KMS-11 (cell line): ENCODE data around the gene GRK1.

Experiments used
- H2AFZ ChIP-seq: fragments of 200-600 bp; sonication (generic); 2 replicates; pipeline ENCODE4 v1.6.1; 2016; ENCODE audit warnings: antibody characterized with exemption, mixed run types, low read depth
- H3K27ac ChIP-seq: fragments of 200-600 bp; sonication (generic); 2 replicates; pipeline ENCODE4 v1.6.1; 2016; ENCODE audit warnings: mild to moderate bottlenecking, mixed run types
- H3K27me3 ChIP-seq: fragments of 200-600 bp; sonication (generic); 2 replicates; pipeline ENCODE4 v1.6.1; 2017; ENCODE audit warnings: mild to moderate bottlenecking, low read depth, mixed run types, moderate library complexity; ENCODE audit not compliant: insufficient read depth
- H3K36me3 ChIP-seq: fragments of 200-600 bp; sonication (generic); 2 replicates; pipeline ENCODE4 v1.6.1; 2017; ENCODE audit warnings: mild to moderate bottlenecking, mixed run types; ENCODE audit not compliant: insufficient read depth
- H3K4me1 ChIP-seq: fragments of 200-600 bp; sonication (generic); 2 replicates; pipeline ENCODE4 v1.6.1; 2016; ENCODE audit warnings: mild to moderate bottlenecking, low read depth, mixed run types; ENCODE audit not compliant: poor library complexity, severe bottlenecking
- H3K4me2 ChIP-seq: fragments of 200-600 bp; sonication (generic); 2 replicates; pipeline ENCODE4 v1.7.0; 2016; ENCODE audit warnings: mild to moderate bottlenecking, mixed run types
- H3K4me3 ChIP-seq: fragments of 200-600 bp; sonication (generic); IDR thresholded peaks from 2 replicates; pipeline ENCODE4 v1.6.1; 2017; ENCODE audit warnings: low read depth, low read length, mixed read lengths; ENCODE audit not compliant: insufficient read depth
- H3K79me2 ChIP-seq: fragments of 200-600 bp; sonication (generic); 2 replicates; pipeline ENCODE4 v1.6.1; 2016; ENCODE audit warnings: low read depth, mixed run types; ENCODE audit not compliant: insufficient read depth
- H3K9ac ChIP-seq: fragments of 200-600 bp; sonication (generic); 2 replicates; pipeline ENCODE4 v1.6.1; 2016; ENCODE audit warnings: mild to moderate bottlenecking, mixed run types
- H4K20me1 ChIP-seq: fragments of 200-600 bp; sonication (generic); 2 replicates; pipeline ENCODE4 v1.6.1; 2016; ENCODE audit warnings: mild to moderate bottlenecking, mixed run types; ENCODE audit not compliant: insufficient read depth
- CTCF ChIP-seq: fragments of 200-600 bp; sonication (generic); conservative IDR thresholded peaks from 2 replicates; pipeline ENCODE4 v1.6.1; 2017; ENCODE audit warnings: low read depth, mild to moderate bottlenecking, antibody characterized with exemption, low read length, moderate library complexity, mixed read lengths

The GRK1 gene

GRCh38 chr13:113736258-113736731, 69.3 kb downstream of the GRK1 start:
- no peak overlapping the region for H3K4me2 ChIP-seq
- no peak overlapping the region for H3K27ac ChIP-seq
- H3K79me2 ChIP-seq: no peaks in the 10 kb centered on the region
- H3K9ac ChIP-seq: no peak overlapping the region
- peaks cover 12% of the 10 kb centered on the region for H3K4me1 ChIP-seq
- no peak overlapping the region for H2AFZ ChIP-seq
- no peaks in the 10 kb centered on the region for H3K36me3 ChIP-seq
- peaks cover 16% of the 10 kb centered on the region; the same call in 1 of the 2 replicates for H3K27me3 ChIP-seq
- TF ChIP-seq CTCF: no peak
- no peaks in the 10 kb centered on the region for H4K20me1 ChIP-seq
- no peak overlapping the region for H3K4me3 ChIP-seq

GRCh38 chr13:113737803-113738202, 70.8 kb downstream of the GRK1 start:
- Histone ChIP-seq H3K27ac (no peak overlapping the region), H3K36me3 (no peaks in the 10 kb centered on the region), H3K9ac (no peak overlapping the region), H3K79me2 (no peaks in the 10 kb centered on the region), H2AFZ (no peak overlapping the region), H3K4me1 (peaks cover 28% of the 10 kb centered on the region), H3K4me2 (no peak overlapping the region), H4K20me1 (no peaks in the 10 kb centered on the region), H3K27me3 (peaks cover 10% of the 10 kb centered on the region; the same call in 1 of the 2 replicates), H3K4me3 (no peak overlapping the region)
- no peak for TF ChIP-seq CTCF

- Histone ChIP-seq H3K9ac (no peak overlapping the region), H3K4me1 (peaks cover 47% of the 10 kb centered on the region), H4K20me1 (no peaks in the 10 kb centered on the region), H3K79me2 (no peaks in the 10 kb centered on the region), H3K4me3 (no peak overlapping the region), H2AFZ (no peak overlapping the region), H3K27ac (no peak overlapping the region), H3K36me3 (no peaks in the 10 kb centered on the region), H3K4me2 (no peak overlapping the region), H3K27me3 (peaks cover 10% of the 10 kb centered on the region; the same call in 1 of the 2 replicates)
- TF ChIP-seq CTCF: no peak
Measured at GRCh38 chr13:113739527-113740285, 72.7 kb downstream of the GRK1 start.

GRCh38 chr13:113740286-113740556, 73.2 kb downstream of the GRK1 start:
- no peaks in the 10 kb centered on the region for H4K20me1 ChIP-seq
- no peak overlapping the region for H3K4me2 ChIP-seq

More at GRCh38 chr13:113740286-113740556, 73.2 kb downstream of the GRK1 start:
- H3K4me1 ChIP-seq: peaks cover 51% of the 10 kb centered on the region
- no peak overlapping the region for H3K4me3 ChIP-seq
- H3K79me2 ChIP-seq: no peaks in the 10 kb centered on the region
- H2AFZ ChIP-seq: no peak overlapping the region
- H3K36me3 ChIP-seq: no peaks in the 10 kb centered on the region
- H3K9ac ChIP-seq: no peak overlapping the region
- no peak overlapping the region for H3K27ac ChIP-seq
- H3K27me3 ChIP-seq: peaks cover 10% of the 10 kb centered on the region; the same call in 1 of the 2 replicates
- TF ChIP-seq CTCF: no peak
